ENCODE data around the gene CHTOP. TPM values are rescaled to one million over a fixed set of nuclear protein-coding genes. Genes with fewer than 3 reads are reported as not detected.

CHTOP gene
- total RNA-seq, 1 donor from 2014 or later: 47.9 TPM

- peaks cover 59% of the 10 kb centered on the region for H3K4me1 Mint-ChIP-seq (ENCODE audit: low read depth)
- DNase-seq (ENCODE audit: low spot score): peak; percentile 37
- peaks cover 13% of the 10 kb centered on the region for H3K36me3 Mint-ChIP-seq (ENCODE audit: low read depth)
- no peaks in the 10 kb centered on the region for H3K27me3 Mint-ChIP-seq (ENCODE audit: low read depth)
- TF ChIP-seq CTCF (IDR thresholded peaks at IDR 0.05): no peak
- no peak overlapping the region for H3K27ac Mint-ChIP-seq (ENCODE audit: unreplicated experiment)
- peak overlapping the region; percentile 86 for H3K4me3 Mint-ChIP-seq (ENCODE audit: unreplicated experiment)
- no peaks in the 10 kb centered on the region for H3K9me3 Mint-ChIP-seq (ENCODE audit: low read depth)
Measured at GRCh38 chr1:153624965-153625611, 8.8 kb upstream of the CHTOP start.

GRCh38 chr1:153626477-153626903 lies 7.4 kb upstream of the CHTOP start:
- Mint-ChIP-seq H3K4me1 (ENCODE audit: low read depth) (peaks cover 71% of the 10 kb centered on the region), H3K36me3 (ENCODE audit: low read depth) (peaks cover 11% of the 10 kb centered on the region), H3K27me3 (ENCODE audit: low read depth) (no peaks in the 10 kb centered on the region), H3K4me3 (ENCODE audit: unreplicated experiment) (peak overlapping the region; percentile 86), H3K27ac (ENCODE audit: unreplicated experiment) (peak overlapping the region; percentile 97), H3K9me3 (ENCODE audit: low read depth) (no peaks in the 10 kb centered on the region)
- peak; percentile 13 for DNase-seq (ENCODE audit: low spot score)
- no peak for TF ChIP-seq CTCF (IDR thresholded peaks at IDR 0.05)

GRCh38 chr1:153626904-153627714 lies 6.8 kb upstream of the CHTOP start, which contains the start of gene S100A13:
S100A13 (minus strand) TSS chr1:153627505; CDS start chr1:153626472, 1,033 bp downstream.
- Mint-ChIP-seq H3K27me3 (ENCODE audit: low read depth) (no peaks in the 10 kb centered on the region), H3K36me3 (ENCODE audit: low read depth) (peaks cover 11% of the 10 kb centered on the region), H3K9me3 (ENCODE audit: low read depth) (no peaks in the 10 kb centered on the region), H3K4me1 (ENCODE audit: low read depth) (peaks cover 76% of the 10 kb centered on the region), H3K4me3 (ENCODE audit: unreplicated experiment) (peak within 1 kb of the TSS; percentile 86), H3K27ac (ENCODE audit: unreplicated experiment) (peak within 1 kb of the TSS; percentile 97)
- TF ChIP-seq CTCF (IDR thresholded peaks at IDR 0.05): peak; percentile 86
- peak; percentile 92 for DNase-seq (ENCODE audit: low spot score)

- TF ChIP-seq CTCF (IDR thresholded peaks at IDR 0.05): peak; percentile 60
- peak; percentile 79 for DNase-seq (ENCODE audit: low spot score)
- Mint-ChIP-seq H3K9me3 (ENCODE audit: low read depth) (no peaks in the 10 kb centered on the region), H3K27ac (ENCODE audit: unreplicated experiment) (peak within 1 kb of the TSS; percentile 97), H3K4me1 (ENCODE audit: low read depth) (peaks cover 76% of the 10 kb centered on the region), H3K4me3 (ENCODE audit: unreplicated experiment) (peak within 1 kb of the TSS; percentile 86), H3K36me3 (ENCODE audit: low read depth) (peaks cover 7% of the 10 kb centered on the region), H3K27me3 (ENCODE audit: low read depth) (no peaks in the 10 kb centered on the region)
Measured at GRCh38 chr1:153627715-153628626, 5.9 kb upstream of the CHTOP start, which contains the start of gene S100A1. S100A1 (plus strand) TSS chr1:153628434; CDS start chr1:153630522, 2,088 bp downstream.

Measured in chondrocyte (in vitro differentiated cells).